DND-41 (cell line): ENCODE data around the gene RIMKLB.
"Not testable (repeated sequence)": the region's sequence is repeated elsewhere in the genome, so short reads cannot be mapped to it uniquely, and the experiment has no call there.

Source experiments
- ATAC-seq: fragments of 200-7000 bp; cut with Tn5 transposase; 3 replicates; pipeline ENCODE4 v1.9.1; 2021; ENCODE audit warnings: low read depth; ENCODE audit not compliant: insufficient read depth
- DNase-seq: peaks from one replicate; pipeline ENCODE4 v3.0.0-alpha.2; 2020
- H2AFZ ChIP-seq: 2 replicates; pipeline ENCODE4 v1.6.0; 2012; ENCODE audit warnings: low read depth, low read length
- H3K27ac ChIP-seq: 2 replicates; pipeline ENCODE4 v1.5.1; 2012; ENCODE audit warnings: low read length, inconsistent platforms
- H3K27me3 ChIP-seq: fragments of 200-600 bp; sonication (generic); 2 replicates; pipeline ENCODE4 v1.6.0; 2012; ENCODE audit warnings: low read length, mild to moderate bottlenecking, inconsistent platforms; ENCODE audit not compliant: insufficient read depth, poor library complexity
- H3K36me3 ChIP-seq: 2 replicates; pipeline ENCODE4 v1.5.1; 2012; ENCODE audit warnings: low read length, inconsistent platforms; ENCODE audit not compliant: insufficient read depth
- H3K4me1 ChIP-seq: 2 replicates; pipeline ENCODE4 v1.5.1; 2012; ENCODE audit warnings: mild to moderate bottlenecking, low read length; ENCODE audit not compliant: insufficient read depth
- H3K4me2 ChIP-seq: 2 replicates; pipeline ENCODE4 v1.6.0; 2012; ENCODE audit warnings: mild to moderate bottlenecking, moderate library complexity, low read length, inconsistent platforms; ENCODE audit not compliant: insufficient read depth
- H3K4me3 ChIP-seq, 2 experiments: fragments of 200-600 bp in 1 of 2; shearing (Covaris generic) in 1 of 2; 2 replicates each; pipeline ENCODE4 v1.5.1; 2012 to 2016; ENCODE audit warnings: inconsistent platforms in 2 of 2, low read length in 2 of 2, mild to moderate bottlenecking in 2 of 2, low read depth in 1 of 2, moderate library complexity in 1 of 2
- H3K79me2 ChIP-seq: 2 replicates; pipeline ENCODE4 v1.6.0; 2012; ENCODE audit warnings: low read length, inconsistent platforms; ENCODE audit not compliant: insufficient read depth
- H3K9ac ChIP-seq: 2 replicates; pipeline ENCODE4 v1.6.0; 2012; ENCODE audit warnings: low read depth, mild to moderate bottlenecking, inconsistent platforms, low read length, moderate library complexity
- H3K9me3 ChIP-seq: 2 replicates; pipeline ENCODE4 v1.5.1; 2012; ENCODE audit warnings: low read length, moderate library complexity, mild to moderate bottlenecking, inconsistent platforms; ENCODE audit not compliant: insufficient read depth, severe bottlenecking
- H4K20me1 ChIP-seq: 2 replicates; pipeline ENCODE4 v1.6.0; 2012; ENCODE audit warnings: low read length; ENCODE audit not compliant: insufficient read depth
- CTCF ChIP-seq: IDR thresholded peaks from 2 replicates; pipeline ENCODE4 v1.5.1; 2012; ENCODE audit warnings: borderline replicate concordance, low read length, moderate library complexity, mild to moderate bottlenecking; ENCODE audit not compliant: poor library complexity, severe bottlenecking; ENCODE audit errors: extremely low read depth
- EZH2 ChIP-seq: IDR thresholded peaks from 3 replicates; pipeline ENCODE4 v1.6.1; 2012; ENCODE audit warnings: borderline replicate concordance, low read depth, mild to moderate bottlenecking, moderate library complexity, low read length, inconsistent platforms; ENCODE audit not compliant: severe bottlenecking

The RIMKLB gene

GRCh38 chr12:8734873-8735381 lies 37.1 kb downstream of the RIMKLB start:
- Histone ChIP-seq H3K9me3 (no peaks in the 10 kb centered on the region), H3K36me3 (peaks cover 11% of the 10 kb centered on the region; the same call in 1 of the 2 replicates), H4K20me1 (peaks cover 19% of the 10 kb centered on the region; the same call in 1 of the 2 replicates), H2AFZ (no peak overlapping the region), H3K4me3 (no peak overlapping the region), H3K27ac (no peak overlapping the region), H3K4me2 (no peak overlapping the region), H3K9ac (no peak overlapping the region), H3K79me2 (peaks cover 67% of the 10 kb centered on the region), H3K27me3 (no peaks in the 10 kb centered on the region), H3K4me1 (no peaks in the 10 kb centered on the region)
- DNase-seq (no peak), ATAC-seq (no peak)
- TF ChIP-seq CTCF: no peak
- no peak for TF ChIP-seq EZH2

GRCh38 chr12:8742501-8742900 lies 44.7 kb downstream of the RIMKLB start:
- H3K79me2 ChIP-seq: peaks cover 22% of the 10 kb centered on the region
- H4K20me1 ChIP-seq: peaks cover 3% of the 10 kb centered on the region; the same call in 1 of the 2 replicates
- no peak overlapping the region for H3K27ac ChIP-seq
- peaks cover 21% of the 10 kb centered on the region; the same call in 1 of the 2 replicates for H3K36me3 ChIP-seq
- H3K9me3 ChIP-seq: no peaks in the 10 kb centered on the region
- DNase-seq (no peak), ATAC-seq (no peak)
- no peak overlapping the region for H3K4me2 ChIP-seq
- TF ChIP-seq CTCF (no peak), EZH2 (no peak)
- no peak overlapping the region for H3K9ac ChIP-seq
- H3K4me3 ChIP-seq: no peak overlapping the region
- H3K4me1 ChIP-seq: no peaks in the 10 kb centered on the region
- H3K27me3 ChIP-seq: no peaks in the 10 kb centered on the region
- no peak overlapping the region for H2AFZ ChIP-seq

GRCh38 chr12:8743121-8743520 lies 45.3 kb downstream of the RIMKLB start:
- not testable (repeated sequence) for H4K20me1 ChIP-seq, ATAC-seq, H3K27me3 ChIP-seq, H3K9me3 ChIP-seq, H3K4me3 ChIP-seq, H3K4me2 ChIP-seq, DNase-seq, H3K27ac ChIP-seq, H3K9ac ChIP-seq, H3K4me1 ChIP-seq, H2AFZ ChIP-seq
- peaks cover 18% of the 10 kb centered on the region for H3K79me2 ChIP-seq
- H3K36me3 ChIP-seq: peaks cover 18% of the 10 kb centered on the region; the same call in 1 of the 2 replicates

- ATAC-seq, H3K27ac ChIP-seq, H3K9ac ChIP-seq, H4K20me1 ChIP-seq, H2AFZ ChIP-seq, H3K9me3 ChIP-seq, H3K4me2 ChIP-seq, DNase-seq, H3K27me3 ChIP-seq, H3K4me3 ChIP-seq, H3K4me1 ChIP-seq: not testable (repeated sequence)
- Histone ChIP-seq H3K36me3 (peaks cover 18% of the 10 kb centered on the region; the same call in 1 of the 2 replicates), H3K79me2 (peaks cover 10% of the 10 kb centered on the region)
These were observed 47.8 kb downstream of the RIMKLB start for GRCh38 chr12:8745631-8746030.
